ENCODE measurements around the gene CTNNB1. TPM values are rescaled to one million over a fixed set of nuclear protein-coding genes. Genes with fewer than 3 reads are reported as not detected.

Gene CTNNB1
- total and polyA plus RNA-seq, 2 of the 8 experiments (the other 6 are each of a cell fraction or from before 2014, with no cell fraction given): 356 to 579 TPM

- TF ChIP-seq GABPA (IDR thresholded peaks at IDR 0.05; ENCODE audit: borderline replicate concordance, insufficient read depth, low read length) (no peak), CREB1 (IDR thresholded peaks at IDR 0.05) (no peak)
Observed at GRCh38 chr3:41265823-41266273, 66.5 kb downstream of the CTNNB1 start (continued).

All from H1 (cell line).